RWPE1 (cell line): ENCODE measurements around the gene SLC12A7.

Experiments used
- CTCF ChIA-PET: fragments of 350-600 bp; sonication (Branson Sonifier 250); formaldehyde crosslinking; extraction: SDS; loops from one replicate; lab custom pipeline; 2021; lab: Yijun Ruan, JAX
- POLR2A ChIA-PET: fragments of 400-600 bp; formaldehyde crosslinking; extraction: SDS; loops from one replicate; lab custom pipeline; 2020; ENCODE audit warnings: antibody characterized with exemption; ENCODE audit not compliant: low non-redundant PET; lab: Yijun Ruan, JAX
- DNase-seq: peaks from one replicate; pipeline ENCODE4 v3.0.0; 2012; ENCODE audit warnings: low spot score
- H3K27ac ChIP-seq: fragments of 450-650 bp; 2 replicates; pipeline ENCODE4 v1.5.1; 2017
- CTCF ChIP-seq: fragments of 450-650 bp; conservative IDR thresholded peaks from 2 replicates; pipeline ENCODE4 v1.5.1; 2017; ENCODE audit warnings: low read depth, mild to moderate bottlenecking

SLC12A7 gene

GRCh38 chr5:1034421-1034905, 77.4 kb downstream of the SLC12A7 start:
- POLR2A ChIA-PET: no interaction called here
- H3K27ac ChIP-seq: no peak overlapping the region
- CTCF ChIA-PET: interaction anchor here (1.1 to 1.7 kb wide), 2 partner anchors 23 to 140 kb away, joined by 3 to 8 read pairs; no protein-coding TSS in a partner anchor
- no peak for DNase-seq
- no peak for TF ChIP-seq CTCF

GRCh38 chr5:1033606-1034420, 78.0 kb downstream of the SLC12A7 start:
- TF ChIP-seq CTCF: no peak
- no peak overlapping the region for H3K27ac ChIP-seq
- ChIA-PET POLR2A (no interaction called here), CTCF (interaction anchor here (1.1 to 1.7 kb wide), 2 partner anchors 23 to 141 kb away, joined by 3 to 8 read pairs; no protein-coding TSS in a partner anchor)
- DNase-seq: no peak

- no peak for DNase-seq
- ChIA-PET POLR2A (no interaction called here), CTCF (interaction anchor here (1.1 to 1.7 kb wide), 2 partner anchors 22 to 141 kb away, joined by 3 to 8 read pairs; no protein-coding TSS in a partner anchor)
- no peak for TF ChIP-seq CTCF
- no peak overlapping the region for H3K27ac ChIP-seq
Measured at GRCh38 chr5:1033178-1033577, 78.7 kb downstream of the SLC12A7 start.

- ChIA-PET CTCF (interaction anchor here (1.7 kb wide), 1 partner anchor 22 kb away, joined by 8 read pairs; no protein-coding TSS in a partner anchor), POLR2A (no interaction called here)
- no peak for TF ChIP-seq CTCF
- no peak for DNase-seq
- no peak overlapping the region for H3K27ac ChIP-seq
Measured at GRCh38 chr5:1032551-1033027, 79.3 kb downstream of the SLC12A7 start.

GRCh38 chr5:1032011-1032410, 79.9 kb downstream of the SLC12A7 start:
- DNase-seq: no peak
- H3K27ac ChIP-seq: no peak overlapping the region
- no peak for TF ChIP-seq CTCF
- POLR2A ChIA-PET: no interaction called here
- CTCF ChIA-PET: no interaction called here

- no peak for DNase-seq
- no peak for TF ChIP-seq CTCF
- no peak overlapping the region for H3K27ac ChIP-seq
- CTCF ChIA-PET: no interaction called here
- POLR2A ChIA-PET: no interaction called here
Measured at GRCh38 chr5:1031306-1031959, 80.4 kb downstream of the SLC12A7 start.
